ENCODE data around the gene NUP188.

- TF ChIP-seq CTCF (IDR thresholded peaks at IDR 0.05; ENCODE audit: insufficient read depth, low read length) (no peak), POLR2AphosphoS5 (IDR thresholded peaks at IDR 0.05; ENCODE audit: low read depth) (no peak), REST (IDR thresholded peaks at IDR 0.05; ENCODE audit: insufficient replicate concordance, low read depth) (no peak)
These were observed 64.3 kb downstream of the NUP188 start for GRCh38 chr9:129011761-129012181.
